Ascending aorta (tissue), 2 donors: ENCODE measurements around the gene SMC5. TPM values are rescaled to one million over a fixed set of nuclear protein-coding genes. Genes with fewer than 3 reads are reported as not detected.
"Not testable (repeated sequence)": the region's sequence is repeated elsewhere in the genome, so short reads cannot be mapped to it uniquely, and the experiment has no call there.

Experiments used
- DNase-seq, 2 donors: peaks; one replicate each; pipeline ENCODE4 v3.0.0-alpha.2; 2019; ENCODE audit warnings: low spot score in 2 of 2
- H3K27ac ChIP-seq, 2 donors: fragments of 200-600 bp; sonication (generic); one replicate each; pipeline ENCODE4 v1.5.1; 2016 to 2017; ENCODE audit warnings: mild to moderate bottlenecking in 1 of 2
- H3K27me3 ChIP-seq: fragments of 200-600 bp; sonication (generic); one replicate; pipeline ENCODE4 v1.5.1; 2017
- H3K36me3 ChIP-seq, 2 donors: fragments of 200-600 bp; sonication (generic); one replicate each; pipeline ENCODE4 v1.5.1; 2016
- H3K4me1 ChIP-seq, 2 donors: fragments of 200-600 bp; sonication (generic); one replicate each; pipeline ENCODE4 v1.5.1; 2016 to 2017; ENCODE audit warnings: mild to moderate bottlenecking in 1 of 2
- H3K4me3 ChIP-seq, 2 donors: fragments of 200-600 bp; sonication (generic); one replicate each; pipeline ENCODE4 v1.5.1; 2016 to 2017; ENCODE audit warnings: mild to moderate bottlenecking in 1 of 2
- H3K9me3 ChIP-seq, 2 donors: fragments of 200-600 bp; sonication (generic); one replicate each; pipeline ENCODE4 v1.5.1; 2016
- intact Hi-C: fragments of 100-400 bp; cut with DNase I; formaldehyde crosslinking; loops from one replicate; pipeline ENCODE4 v1.15.1; 2023
- total RNA-seq: library from RNA; depleted of rRNA; stranded (reverse); fragments of >200 nt; gene quantifications from one replicate; pipeline ENCODE4 v1.1.0, GENCODE V29; 2016
- TF ChIP-seq, protein P1 (sequence below), 3 experiments: fragments of 200-600 bp in 2 of 3; fragments of 450-650 bp in 1 of 3; sonication (generic) in 2 of 3; IDR thresholded peaks; one replicate each; pipeline ENCODE4 v1.5.1; 2016 to 2019; ENCODE audit warnings: antibody characterized with exemption in 3 of 3, mild to moderate bottlenecking in 1 of 3, moderate library complexity in 1 of 3

SMC5 gene
- total RNA-seq, 1 donor from 2014 or later, result 13.9 TPM

GRCh38 chr9:70322096-70322495 lies 63.3 kb downstream of the SMC5 start:
- Histone ChIP-seq H3K4me1 (no peaks in the 10 kb centered on the region), H3K27ac (no peak overlapping the region), H3K27me3 (no peaks in the 10 kb centered on the region), H3K36me3 (peaks cover 55 to 62% of the 10 kb centered on the region in 2 donors), H3K9me3 (no peaks in the 10 kb centered on the region), H3K4me3 (no peak overlapping the region)
- TF ChIP-seq, protein P1, sequence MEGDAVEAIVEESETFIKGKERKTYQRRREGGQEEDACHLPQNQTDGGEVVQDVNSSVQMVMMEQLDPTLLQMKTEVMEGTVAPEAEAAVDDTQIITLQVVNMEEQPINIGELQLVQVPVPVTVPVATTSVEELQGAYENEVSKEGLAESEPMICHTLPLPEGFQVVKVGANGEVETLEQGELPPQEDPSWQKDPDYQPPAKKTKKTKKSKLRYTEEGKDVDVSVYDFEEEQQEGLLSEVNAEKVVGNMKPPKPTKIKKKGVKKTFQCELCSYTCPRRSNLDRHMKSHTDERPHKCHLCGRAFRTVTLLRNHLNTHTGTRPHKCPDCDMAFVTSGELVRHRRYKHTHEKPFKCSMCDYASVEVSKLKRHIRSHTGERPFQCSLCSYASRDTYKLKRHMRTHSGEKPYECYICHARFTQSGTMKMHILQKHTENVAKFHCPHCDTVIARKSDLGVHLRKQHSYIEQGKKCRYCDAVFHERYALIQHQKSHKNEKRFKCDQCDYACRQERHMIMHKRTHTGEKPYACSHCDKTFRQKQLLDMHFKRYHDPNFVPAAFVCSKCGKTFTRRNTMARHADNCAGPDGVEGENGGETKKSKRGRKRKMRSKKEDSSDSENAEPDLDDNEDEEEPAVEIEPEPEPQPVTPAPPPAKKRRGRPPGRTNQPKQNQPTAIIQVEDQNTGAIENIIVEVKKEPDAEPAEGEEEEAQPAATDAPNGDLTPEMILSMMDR (IDR thresholded peaks at IDR 0.05), result no peak
- DNase-seq, result no peak
- intact Hi-C loops, result no loop called here

DNA sequence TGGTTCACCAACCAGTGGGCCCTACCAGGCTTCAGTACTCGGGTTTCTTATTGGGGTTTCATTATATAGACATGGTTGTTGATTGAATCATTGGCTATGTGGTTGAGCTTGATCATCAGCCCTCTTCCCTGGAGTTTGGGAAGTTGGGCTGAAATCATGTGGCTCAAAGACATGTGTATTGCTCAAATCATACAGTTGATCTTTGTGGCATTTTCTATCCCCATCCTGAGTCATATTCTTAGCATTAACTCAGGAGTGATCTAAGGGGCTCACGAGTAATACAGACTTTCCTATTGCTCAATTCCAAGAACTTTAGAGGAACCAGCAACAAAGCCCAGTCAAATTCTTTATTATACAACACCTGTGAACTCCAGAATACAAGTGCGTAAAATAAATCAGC lies 66.2 kb downstream of the SMC5 start:
- Histone ChIP-seq H3K36me3 (peaks cover 49 to 63% of the 10 kb centered on the region in 2 donors), H3K27me3 (no peaks in the 10 kb centered on the region), H3K9me3 (no peaks in the 10 kb centered on the region), H3K27ac (no peak overlapping the region), H3K4me3 (no peak overlapping the region), H3K4me1 (no peaks in the 10 kb centered on the region)
- intact Hi-C loops, result no loop called here
- DNase-seq, result no peak
- TF ChIP-seq, protein P1 (IDR thresholded peaks at IDR 0.05), result no peak

DNA sequence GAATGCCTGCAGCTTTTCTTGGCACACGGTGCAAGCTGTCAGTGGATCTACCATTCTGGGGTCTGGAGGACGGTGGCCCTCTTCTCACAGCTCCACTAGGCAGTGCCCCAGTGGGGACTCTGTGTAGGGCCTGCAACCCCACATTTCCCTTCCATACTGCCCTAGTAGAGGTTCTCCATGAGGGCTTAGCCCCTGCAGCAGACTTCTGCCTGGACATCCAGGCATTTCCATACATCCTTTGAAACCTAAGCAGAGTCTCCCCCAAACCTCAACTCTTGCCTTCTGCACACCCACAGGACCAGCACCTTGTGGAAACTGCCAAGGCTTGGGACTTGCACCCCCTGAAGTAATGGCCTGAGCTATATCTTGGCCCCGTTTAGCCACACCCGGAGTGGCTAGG lies 69.8 kb downstream of the SMC5 start:
- H3K27me3 ChIP-seq, intact Hi-C loops: not testable (repeated sequence)

DNA sequence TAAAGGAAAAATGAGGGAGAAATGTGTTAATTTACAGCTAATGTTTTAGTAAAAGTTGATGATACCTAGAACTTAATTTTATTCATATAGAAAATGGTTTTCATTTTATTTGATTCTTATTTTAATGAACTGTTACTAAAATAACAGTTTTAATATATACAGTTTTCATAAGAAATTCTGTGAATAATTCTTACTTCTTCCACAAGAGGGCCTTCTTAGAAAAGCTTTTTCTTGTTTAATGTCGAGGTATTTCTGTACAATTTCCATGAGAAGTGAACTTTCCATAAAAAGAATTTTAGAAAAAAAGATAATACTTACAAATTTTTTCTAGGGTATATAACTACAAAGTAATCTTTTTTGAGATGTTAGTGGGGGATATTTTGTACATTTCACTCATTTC lies 81.8 kb downstream of the SMC5 start:
- Histone ChIP-seq H3K9me3 (no peaks in the 10 kb centered on the region), H3K27me3 (no peaks in the 10 kb centered on the region), H3K36me3 (no peaks in the 10 kb centered on the region), H3K4me1 (peaks cover 0 to 2% of the 10 kb centered on the region in 2 donors), H3K4me3 (no peak overlapping the region), H3K27ac (no peak overlapping the region)
- intact Hi-C loops, result no loop called here
- DNase-seq, result no peak
- TF ChIP-seq, protein P1 (IDR thresholded peaks at IDR 0.05), result peak; percentile 51 to 61 (median 55)

More for the DNA sequence above, 69.8 kb downstream of the SMC5 start:
- not testable (repeated sequence) for DNase-seq, H3K27ac ChIP-seq, H3K4me1 ChIP-seq, H3K4me3 ChIP-seq, H3K9me3 ChIP-seq
- peaks cover 29 to 53% of the 10 kb centered on the region in 2 donors for H3K36me3 ChIP-seq

GRCh38 chr9:70347046-70347445 lies 88.3 kb downstream of the SMC5 start:
- TF ChIP-seq, protein P1 (IDR thresholded peaks at IDR 0.05), result no peak
- H3K4me1 ChIP-seq, result no peaks in the 10 kb centered on the region
- no peak for DNase-seq
- H3K27me3 ChIP-seq, result no peaks in the 10 kb centered on the region
- no peak overlapping the region for H3K27ac ChIP-seq
- H3K9me3 ChIP-seq, result no peaks in the 10 kb centered on the region
- no peak overlapping the region for H3K4me3 ChIP-seq
- intact Hi-C loops, result no loop called here
- peaks cover 13 to 44% of the 10 kb centered on the region in 2 donors for H3K36me3 ChIP-seq

DNA sequence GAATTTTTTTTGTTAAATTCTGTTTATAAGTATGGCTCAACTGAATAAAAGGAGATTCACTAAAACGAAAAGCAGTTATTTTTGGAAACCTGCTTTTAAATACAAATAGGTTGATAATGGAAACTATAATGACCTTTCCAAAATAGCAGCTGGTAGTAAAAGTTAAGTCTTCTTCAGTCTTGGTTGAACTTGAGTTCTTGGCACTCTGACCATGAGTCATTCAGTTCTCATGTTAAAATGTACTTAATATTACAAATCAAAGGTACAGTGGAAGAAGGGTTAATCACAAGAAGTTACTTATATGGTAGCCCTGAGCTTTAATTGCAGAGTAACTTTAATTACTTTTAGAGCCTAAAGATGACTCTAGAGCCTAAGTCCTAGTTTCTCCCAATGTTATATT lies 93.6 kb downstream of the SMC5 start:
- Histone ChIP-seq H3K27me3 (no peaks in the 10 kb centered on the region), H3K4me3 (no peak overlapping the region), H3K4me1 (no peaks in the 10 kb centered on the region), H3K9me3 (no peaks in the 10 kb centered on the region), H3K27ac (peak overlapping the region in 1 of 2 donors; percentile 14), H3K36me3 (peaks cover 7 to 40% of the 10 kb centered on the region in 2 donors)
- intact Hi-C loops, result loop anchor here (2.0 to 5.0 kb wide), 3 partner anchors 40 to 250 kb away; no protein-coding TSS in a partner anchor
- TF ChIP-seq, protein P1 (IDR thresholded peaks at IDR 0.05), result no peak
- no peak for DNase-seq
